A549 (cell line): Measurements from ENCODE around the gene DLEU7. TPM values are rescaled to one million over a fixed set of nuclear protein-coding genes. Genes with fewer than 3 reads are reported as not detected.

Source experiments
- ATAC-seq, 2 experiments: fragments of 200-7000 bp in 1 of 2; fragments of >200 bp in 1 of 2; cut with Nextera tagmentation in 1 of 2; cut with Tn5 transposase in 1 of 2; 3 replicates each; pipeline versions ENCODE4 v1.8.0 to v1.9.1; 2018 to 2020; ENCODE audit warnings: mild to moderate bottlenecking in 1 of 2, moderate library complexity in 1 of 2
- CTCF ChIA-PET: fragments of 300-600 bp; sonication (Branson Sonifier 250); formaldehyde crosslinking; extraction: SDS; loops from one replicate; lab custom pipeline; 2021; ENCODE audit warnings: antibody characterized with exemption, inconsistent platforms; lab: Yijun Ruan, JAX
- POLR2A ChIA-PET: fragments of 350-600 bp; formaldehyde crosslinking; extraction: SDS; loops from one replicate; lab custom pipeline; 2021; ENCODE audit warnings: antibody characterized with exemption, inconsistent platforms; lab: Yijun Ruan, JAX
- DNase-seq, 2 experiments: peaks; one replicate each; pipeline versions ENCODE4 v3.0.0 to v3.0.0-alpha.2; 2011 to 2016; ENCODE audit warnings: low read depth in 1 of 2, low spot score in 1 of 2
- FAIRE-seq: peaks from 2 replicates; lab custom pipeline; 2011; peaks lifted over from hg19 to GRCh38; lab: Jason Lieb, UNC
- H3K27ac ChIP-seq, 2 experiments: fragments of >200 bp; sonication (Bioruptor Twin); formaldehyde crosslinking; 3 replicates each; pipeline ENCODE4 v1.5.1; 2016 to 2017
- H3K4me1 ChIP-seq: fragments of >200 bp; sonication (Bioruptor Twin); formaldehyde crosslinking; 3 replicates; pipeline ENCODE4 v1.6.1; 2016
- H3K4me2 ChIP-seq: fragments of >200 bp; sonication (Bioruptor Twin); formaldehyde crosslinking; 3 replicates; pipeline ENCODE4 v1.6.1; 2016
- H3K4me3 ChIP-seq: fragments of >200 bp; sonication (Bioruptor Twin); formaldehyde crosslinking; 3 replicates; pipeline ENCODE4 v1.5.1; 2016
- H3K9me3 ChIP-seq: fragments of >200 bp; sonication (Bioruptor Twin); formaldehyde crosslinking; 3 replicates; pipeline ENCODE4 v1.6.1; 2016
- BHLHE40 ChIP-seq: IDR thresholded peaks from 2 replicates; pipeline ENCODE4 v1.6.1; 2012; ENCODE audit warnings: low read depth, low read length, inconsistent platforms
- CBX8 ChIP-seq: fragments of 200-600 bp; sonication (generic); IDR thresholded peaks from 2 replicates; pipeline ENCODE4 v1.6.1; 2016
- CEBPB ChIP-seq, 2 experiments: fragments of >200 bp in 1 of 2; sonication (Bioruptor Twin) in 1 of 2; formaldehyde crosslinking in 1 of 2; IDR thresholded peaks; 2 replicates each; pipeline ENCODE4 v1.6.1; 2012 to 2016
- CTCF ChIP-seq: fragments of >200 bp; sonication (Bioruptor Twin); formaldehyde crosslinking; IDR thresholded peaks from 3 replicates; pipeline ENCODE4 v1.5.1; 2016
- EHF ChIP-seq: fragments of 250-450 bp; sonication (Bioruptor Pico); IDR thresholded peaks from 2 replicates; pipeline ENCODE4 v1.5.0; 2020; ENCODE audit warnings: mild to moderate bottlenecking
- EHMT2 ChIP-seq: fragments of 200-600 bp; sonication (generic); IDR thresholded peaks from 2 replicates; pipeline ENCODE4 v1.6.1; 2016; ENCODE audit warnings: antibody characterized with exemption, low read depth, mild to moderate bottlenecking, moderate library complexity
- EP300 ChIP-seq, 2 experiments: fragments of >200 bp; sonication (Bioruptor Twin); formaldehyde crosslinking; IDR thresholded peaks; 2 replicates in 1 of 2; 3 replicates in 1 of 2; pipeline ENCODE4 v1.6.1; 2016 to 2017
- ESRRA ChIP-seq: fragments of 150-350 bp; IDR thresholded peaks from 2 replicates; pipeline ENCODE4 v1.6.1; 2014; ENCODE audit warnings: mild to moderate bottlenecking, low read length, borderline replicate concordance
- FOSB ChIP-seq: fragments of 250-450 bp; sonication (Bioruptor Pico); IDR thresholded peaks from 2 replicates; pipeline ENCODE4 v1.5.0; 2020; ENCODE audit warnings: mild to moderate bottlenecking, moderate library complexity
- FOXS1 ChIP-seq: fragments of 250-450 bp; sonication (Bioruptor Pico); IDR thresholded peaks from 2 replicates; pipeline ENCODE4 v1.5.0; 2020; ENCODE audit warnings: mild to moderate bottlenecking, moderate library complexity
- HOXA7 ChIP-seq: fragments of 250-450 bp; sonication (Bioruptor Pico); IDR thresholded peaks from 2 replicates; pipeline ENCODE4 v1.5.0; 2020; ENCODE audit warnings: mild to moderate bottlenecking, moderate library complexity
- HOXB5 ChIP-seq: fragments of 250-450 bp; sonication (Bioruptor Pico); IDR thresholded peaks from 2 replicates; pipeline ENCODE4 v1.5.0; 2020; ENCODE audit warnings: mild to moderate bottlenecking, moderate library complexity
- JUNB ChIP-seq: fragments of >200 bp; sonication (Bioruptor Twin); formaldehyde crosslinking; IDR thresholded peaks from 2 replicates; pipeline ENCODE4 v1.6.1; 2016
- KDM1A ChIP-seq: fragments of 200-600 bp; sonication (generic); IDR thresholded peaks from 2 replicates; pipeline ENCODE4 v1.6.1; 2016; ENCODE audit warnings: low read depth, mild to moderate bottlenecking
- MAX ChIP-seq: IDR thresholded peaks from 2 replicates; pipeline ENCODE4 v1.6.1; 2012
- MAZ ChIP-seq: fragments of 150-350 bp; IDR thresholded peaks from 2 replicates; pipeline ENCODE4 v1.6.1; 2014; ENCODE audit warnings: antibody characterized with exemption, low read depth, low read length, borderline replicate concordance
- NPAS2 ChIP-seq: fragments of 250-450 bp; sonication (Bioruptor Pico); IDR thresholded peaks from 2 replicates; pipeline ENCODE4 v1.8.0; 2022; ENCODE audit warnings: mild to moderate bottlenecking, moderate library complexity, borderline replicate concordance
- NR3C1 ChIP-seq: fragments of >200 bp; sonication (Bioruptor Twin); formaldehyde crosslinking; IDR thresholded peaks from 3 replicates; pipeline ENCODE4 v1.6.1; 2017
- POLR2A ChIP-seq: IDR thresholded peaks from 2 replicates; pipeline ENCODE4 v1.6.1; 2012; ENCODE audit warnings: mild to moderate bottlenecking, low read length
- RARB ChIP-seq: fragments of 250-450 bp; sonication (Bioruptor Pico); IDR thresholded peaks from 2 replicates; pipeline ENCODE4 v1.8.0; 2021; ENCODE audit warnings: mild to moderate bottlenecking, moderate library complexity
- RCOR1 ChIP-seq: fragments of 150-350 bp; IDR thresholded peaks from 2 replicates; pipeline ENCODE4 v1.6.1; 2014; ENCODE audit warnings: antibody characterized with exemption, low read length, low read depth
- RFX5 ChIP-seq: fragments of 450-650 bp; IDR thresholded peaks from 2 replicates; pipeline ENCODE4 v1.7.1; 2014; ENCODE audit warnings: antibody characterized with exemption, mild to moderate bottlenecking, moderate library complexity
- SREBF2 ChIP-seq: fragments of 450-650 bp; IDR thresholded peaks from 2 replicates; pipeline ENCODE4 v1.6.1; 2014; ENCODE audit warnings: mild to moderate bottlenecking, moderate library complexity
- TFCP2L1 ChIP-seq: fragments of 250-450 bp; sonication (Bioruptor Pico); IDR thresholded peaks from 2 replicates; pipeline ENCODE4 v1.5.0; 2021; ENCODE audit warnings: mild to moderate bottlenecking
- ZC3H11A ChIP-seq: fragments of 450-650 bp; IDR thresholded peaks from 2 replicates; pipeline ENCODE4 v1.6.1; 2014; ENCODE audit warnings: antibody characterized with exemption, mild to moderate bottlenecking
- ZNF302 ChIP-seq: fragments of 250-450 bp; sonication (Bioruptor Pico); IDR thresholded peaks from 2 replicates; pipeline ENCODE4 v1.9.0; 2021; ENCODE audit warnings: inconsistent platforms, mild to moderate bottlenecking, moderate library complexity
- WGBS: methylation state at CpG from one replicate; pipeline ENCODE4 v1.1.6; 2017; ENCODE audit errors: missing lambda C conversion rate; 5-methylcytosine and 5-hydroxymethylcytosine counted together
- polyA plus RNA-seq, 4 experiments: library from polyadenylated mRNA; depleted of rRNA in 3 of 4; stranded (reverse); fragments of >200 nt; fragmentation: RNase III in 1 of 4; extraction: RNeasy Plus Mini Kit Qiagen cat#74134 plus additional on column Dnase treatment in 1 of 4; gene quantifications; 2 replicates in 3 of 4; 3 replicates in 1 of 4; pipeline ENCODE4 v1.2.3, GENCODE V29; 2011 to 2017
- TF ChIP-seq, protein P1 (sequence below): fragments of 150-350 bp; IDR thresholded peaks from 2 replicates; pipeline ENCODE4 v1.6.1; 2014; ENCODE audit warnings: low read depth, mild to moderate bottlenecking, low read length
- TF ChIP-seq, protein P2 (sequence below): fragments of >200 bp; sonication (Bioruptor Twin); formaldehyde crosslinking; IDR thresholded peaks from 2 replicates; pipeline ENCODE4 v1.6.1; 2016
- TF ChIP-seq, protein P3 (sequence below): IDR thresholded peaks from 2 replicates; pipeline ENCODE4 v1.6.1; 2012; ENCODE audit warnings: low read depth, borderline replicate concordance

Gene DLEU7
- polyA plus RNA-seq, 2 of the 4 experiments (the other 2 are of a cell fraction), result not detected

DNA sequence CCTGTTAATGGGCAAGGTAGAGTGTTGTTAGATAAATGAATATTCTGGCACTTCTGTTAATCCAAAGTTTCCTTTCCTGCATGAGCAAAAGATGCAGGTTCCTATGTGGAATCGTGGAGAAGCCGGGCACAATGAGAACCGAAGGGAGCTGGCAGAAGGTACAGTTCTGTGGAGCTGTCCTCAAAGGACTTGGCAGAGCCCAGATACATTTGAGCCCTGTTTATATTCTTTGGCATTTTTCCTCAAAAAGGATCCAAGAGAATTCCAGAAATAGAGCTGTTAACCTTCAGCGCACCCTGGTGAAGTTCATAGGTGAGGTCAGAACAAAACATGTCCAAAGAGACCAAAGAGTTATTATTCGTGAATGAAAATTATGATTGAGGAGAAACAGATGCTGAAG, 4.0 kb upstream of the DLEU7 start:
- Histone ChIP-seq H3K4me1 (no peaks in the 10 kb centered on the region), H3K4me3 (no peak overlapping the region), H3K9me3 (no peaks in the 10 kb centered on the region), H3K27ac (no peak overlapping the region), H3K4me2 (no peak overlapping the region)
- FAIRE-seq, result no peak
- WGBS, result 33% methylated on average over 5 of the region's 5 CpGs
- no peak for DNase-seq
- no peak for ATAC-seq
- ChIA-PET CTCF (no interaction called here), POLR2A (no interaction called here)
- TF ChIP-seq ZNF302 (CRISPR knock-in tag) (no peak), JUNB (no peak), FOXS1 (CRISPR knock-in tag) (no peak), ZC3H11A (no peak), CEBPB (IDR thresholded peaks at IDR 0.05) (no peak), RARB (CRISPR knock-in tag) (no peak), CTCF (no peak), POLR2A (no peak), NR3C1 (no peak), EP300 (IDR thresholded peaks at IDR 0.05) (no peak), EHF (CRISPR knock-in tag) (no peak), CBX8 (no peak), NPAS2 (CRISPR knock-in tag) (no peak), RCOR1 (no peak), TFCP2L1 (CRISPR knock-in tag) (no peak), KDM1A (no peak), ESRRA (no peak), RFX5 (no peak)
- TF ChIP-seq, protein P1, sequence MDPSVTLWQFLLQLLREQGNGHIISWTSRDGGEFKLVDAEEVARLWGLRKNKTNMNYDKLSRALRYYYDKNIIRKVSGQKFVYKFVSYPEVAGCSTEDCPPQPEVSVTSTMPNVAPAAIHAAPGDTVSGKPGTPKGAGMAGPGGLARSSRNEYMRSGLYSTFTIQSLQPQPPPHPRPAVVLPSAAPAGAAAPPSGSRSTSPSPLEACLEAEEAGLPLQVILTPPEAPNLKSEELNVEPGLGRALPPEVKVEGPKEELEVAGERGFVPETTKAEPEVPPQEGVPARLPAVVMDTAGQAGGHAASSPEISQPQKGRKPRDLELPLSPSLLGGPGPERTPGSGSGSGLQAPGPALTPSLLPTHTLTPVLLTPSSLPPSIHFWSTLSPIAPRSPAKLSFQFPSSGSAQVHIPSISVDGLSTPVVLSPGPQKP, result no peak
- TF ChIP-seq, protein P2, sequence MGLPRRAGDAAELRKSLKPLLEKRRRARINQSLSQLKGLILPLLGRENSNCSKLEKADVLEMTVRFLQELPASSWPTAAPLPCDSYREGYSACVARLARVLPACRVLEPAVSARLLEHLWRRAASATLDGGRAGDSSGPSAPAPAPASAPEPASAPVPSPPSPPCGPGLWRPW, result no peak
- TF ChIP-seq, all 56 proteins: peak for 0

DNA sequence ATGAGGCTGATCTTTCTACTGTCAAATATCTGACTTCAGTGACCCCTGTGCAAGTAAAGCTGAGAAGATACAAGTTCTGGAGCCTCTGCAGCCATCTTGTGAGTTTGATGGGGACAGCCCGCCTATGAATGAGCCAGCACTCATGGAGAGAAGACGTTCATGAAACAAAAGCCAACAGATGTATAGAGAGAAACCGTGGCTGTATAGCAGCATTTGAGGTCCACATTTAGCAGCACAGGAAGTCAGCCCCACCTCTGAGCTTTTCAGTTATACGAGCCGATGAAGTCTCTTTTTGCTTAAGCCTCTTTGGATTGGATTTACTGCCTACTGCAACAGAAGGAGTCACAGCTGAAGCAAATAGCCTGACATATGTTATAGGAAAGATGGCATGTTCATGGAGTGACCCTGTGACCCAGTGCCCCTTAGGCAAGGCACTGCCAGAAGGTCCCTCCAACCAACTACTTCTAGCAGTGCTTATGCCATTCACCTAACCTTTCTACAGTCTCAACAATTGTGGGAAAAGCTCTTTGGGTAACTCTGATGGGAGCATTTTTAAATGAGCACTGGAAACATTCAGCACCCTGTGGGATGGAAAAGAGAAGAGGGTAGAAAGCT, 3.5 kb upstream of the DLEU7 start:
- Histone ChIP-seq H3K9me3 (no peaks in the 10 kb centered on the region), H3K4me2 (no peak overlapping the region), H3K27ac (no peak overlapping the region), H3K4me3 (no peak overlapping the region), H3K4me1 (no peaks in the 10 kb centered on the region)
- ATAC-seq (no peak), DNase-seq (no peak), FAIRE-seq (no peak)
- TF ChIP-seq FOSB (CRISPR knock-in tag) (no peak), EP300 (IDR thresholded peaks at IDR 0.05) (no peak), EHMT2 (no peak), SREBF2 (no peak), HOXB5 (CRISPR knock-in tag) (no peak), RFX5 (no peak), KDM1A (no peak), CBX8 (no peak), BHLHE40 (no peak), MAX (no peak), HOXA7 (no peak), NR3C1 (no peak), MAZ (no peak), RARB (CRISPR knock-in tag) (no peak), CTCF (no peak)
- TF ChIP-seq, protein P1, result no peak
- TF ChIP-seq, protein P3, sequence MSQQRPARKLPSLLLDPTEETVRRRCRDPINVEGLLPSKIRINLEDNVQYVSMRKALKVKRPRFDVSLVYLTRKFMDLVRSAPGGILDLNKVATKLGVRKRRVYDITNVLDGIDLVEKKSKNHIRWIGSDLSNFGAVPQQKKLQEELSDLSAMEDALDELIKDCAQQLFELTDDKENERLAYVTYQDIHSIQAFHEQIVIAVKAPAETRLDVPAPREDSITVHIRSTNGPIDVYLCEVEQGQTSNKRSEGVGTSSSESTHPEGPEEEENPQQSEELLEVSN, result no peak
- 52% methylated on average over 5 of the region's 5 CpGs for WGBS
- POLR2A ChIA-PET, result no interaction called here
- CTCF ChIA-PET, result no interaction called here
